GM18508 (cell line): ENCODE results near the gene ATP2B3.

Source experiments
- ATAC-seq: cut with Tn5 transposase; IDR thresholded peaks from one replicate; pipeline ENCODE4 v1.9.1; 2021; ENCODE audit warnings: moderate number of reproducible peaks; ENCODE audit not compliant: insufficient read depth, unreplicated experiment

Gene ATP2B3

GRCh38 chrX:153562546-153562945, 45.1 kb downstream of the ATP2B3 start:
- ATAC-seq, result no peak

GRCh38 chrX:153564047-153564606, 46.7 kb downstream of the ATP2B3 start:
- ATAC-seq, result no peak

GRCh38 chrX:153565996-153566580, 48.6 kb downstream of the ATP2B3 start:
- ATAC-seq, result no peak

- no peak for ATAC-seq
Observed at GRCh38 chrX:153568451-153569011, 51.1 kb downstream of the ATP2B3 start.

GRCh38 chrX:153569475-153569874, 52.0 kb downstream of the ATP2B3 start:
- no peak for ATAC-seq

- no peak for ATAC-seq
Observed at GRCh38 chrX:153571534-153571908, 54.1 kb downstream of the ATP2B3 start.

GRCh38 chrX:153572601-153573000, 55.2 kb downstream of the ATP2B3 start:
- ATAC-seq, result no peak

- ATAC-seq, result no peak
Observed at GRCh38 chrX:153573984-153574383, 56.5 kb downstream of the ATP2B3 start.

GRCh38 chrX:153576239-153576870, 58.9 kb downstream of the ATP2B3 start:
- no peak for ATAC-seq

- no peak for ATAC-seq
Observed at GRCh38 chrX:153576961-153577360, 59.5 kb downstream of the ATP2B3 start.

GRCh38 chrX:153578200-153578835, 60.9 kb downstream of the ATP2B3 start:
- no peak for ATAC-seq

- no peak for ATAC-seq
Observed at GRCh38 chrX:153578889-153579288, 61.4 kb downstream of the ATP2B3 start.

GRCh38 chrX:153580700-153581386, 63.4 kb downstream of the ATP2B3 start:
- ATAC-seq, result no peak

- peak; percentile 94 for ATAC-seq
Observed at GRCh38 chrX:153582896-153583295, 65.5 kb downstream of the ATP2B3 start.

- ATAC-seq, result no peak
Observed at GRCh38 chrX:153583433-153583832, 66.0 kb downstream of the ATP2B3 start.

- ATAC-seq, result no peak
Observed at GRCh38 chrX:153585827-153586226, 68.4 kb downstream of the ATP2B3 start.

- no peak for ATAC-seq
Observed at GRCh38 chrX:153587342-153587741, 69.9 kb downstream of the ATP2B3 start.

- no peak for ATAC-seq
Observed at GRCh38 chrX:153588021-153588781, 70.8 kb downstream of the ATP2B3 start.

- no peak for ATAC-seq
Observed at GRCh38 chrX:153588782-153589446, 71.5 kb downstream of the ATP2B3 start.
